Neural progenitor cell (in vitro differentiated cells): ENCODE measurements around the gene COL25A1. TPM values are rescaled to one million over a fixed set of nuclear protein-coding genes. Genes with fewer than 3 reads are reported as not detected.

Source experiments
- DNase-seq: peaks from one replicate; pipeline ENCODE4 v3.0.0-alpha.2; 2016; ENCODE audit warnings: low spot score
- H2AFZ ChIP-seq: fragments of 200-600 bp; sonication (generic); replicated peaks from 2 replicates; pipeline ENCODE4 v1.6.1; 2016; ENCODE audit warnings: antibody characterized with exemption
- H3F3A ChIP-seq: fragments of 200-600 bp; sonication (generic); 2 replicates; pipeline ENCODE4 v1.6.1; 2016; ENCODE audit warnings: antibody characterized with exemption, low read depth
- H3K27ac ChIP-seq: fragments of 200-600 bp; sonication (generic); 2 replicates; pipeline ENCODE4 v1.5.1; 2016; ENCODE audit warnings: mild to moderate bottlenecking
- H3K27me3 ChIP-seq: fragments of 200-600 bp; sonication (generic); 2 replicates; pipeline ENCODE4 v1.6.1; 2016; ENCODE audit warnings: mild to moderate bottlenecking, moderate library complexity
- H3K36me3 ChIP-seq: fragments of 200-600 bp; sonication (generic); 2 replicates; pipeline ENCODE4 v1.5.1; 2016
- H3K4me1 ChIP-seq: fragments of 200-600 bp; sonication (generic); 2 replicates; pipeline ENCODE4 v1.6.1; 2016; ENCODE audit warnings: mixed run types
- H3K4me2 ChIP-seq: fragments of 200-600 bp; sonication (generic); 2 replicates; pipeline ENCODE4 v1.6.1; 2016
- H3K4me3 ChIP-seq: fragments of 200-600 bp; sonication (generic); 2 replicates; pipeline ENCODE4 v1.5.1; 2016
- H3K79me2 ChIP-seq: fragments of 200-600 bp; sonication (generic); 2 replicates; pipeline ENCODE4 v1.6.1; 2016; ENCODE audit warnings: low read depth
- H3K9ac ChIP-seq: fragments of 200-600 bp; sonication (generic); 2 replicates; pipeline ENCODE4 v1.6.1; 2016
- H3K9me3 ChIP-seq: fragments of 200-600 bp; sonication (generic); 2 replicates; pipeline ENCODE4 v1.5.1; 2016; ENCODE audit warnings: low read depth
- H4K20me1 ChIP-seq: fragments of 200-600 bp; sonication (generic); 2 replicates; pipeline ENCODE4 v1.6.1; 2016; ENCODE audit warnings: low read depth
- H3K27ac Mint-ChIP-seq: 3 replicates; pipeline ENCODE4 v1.8.0; 2021; ENCODE audit warnings: mixed read lengths
- H3K27me3 Mint-ChIP-seq: 2 replicates; pipeline ENCODE4 v1.8.0; 2022; ENCODE audit warnings: low read depth, mild to moderate bottlenecking, inconsistent platforms, moderate library complexity, mixed read lengths; ENCODE audit not compliant: insufficient read depth
- H3K36me3 Mint-ChIP-seq: 3 replicates; pipeline ENCODE4 v1.8.0; 2021; ENCODE audit warnings: mixed read lengths
- H3K4me1 Mint-ChIP-seq: 3 replicates; pipeline ENCODE4 v1.8.0; 2021; ENCODE audit warnings: mixed read lengths
- H3K4me3 Mint-ChIP-seq: 3 replicates; pipeline ENCODE4 v1.8.0; 2021; ENCODE audit warnings: mild to moderate bottlenecking, moderate library complexity, mixed read lengths
- H3K9me3 Mint-ChIP-seq: 3 replicates; pipeline ENCODE4 v1.8.0; 2020; ENCODE audit warnings: mixed read lengths
- CTCF ChIP-seq: fragments of 200-600 bp; sonication (generic); IDR thresholded peaks from 2 replicates; pipeline ENCODE4 v1.5.1; 2017; ENCODE audit warnings: antibody characterized with exemption, mild to moderate bottlenecking
- EZH2 ChIP-seq: fragments of 200-600 bp; sonication (generic); IDR thresholded peaks from 2 replicates; pipeline ENCODE4 v1.6.1; 2017; ENCODE audit warnings: antibody characterized with exemption, mild to moderate bottlenecking, moderate library complexity
- EZH2phosphoT487 ChIP-seq: fragments of 200-600 bp; sonication (generic); IDR thresholded peaks from 2 replicates; pipeline ENCODE4 v1.6.1; 2017; ENCODE audit warnings: antibody characterized with exemption
- total RNA-seq: library from RNA; depleted of rRNA; stranded (reverse); fragments of >200 nt; gene quantifications from 2 replicates; pipeline ENCODE4 v1.2.3, GENCODE V29; 2015; ENCODE audit warnings: low replicate concordance

The COL25A1 gene
- total RNA-seq, 1 donor from 2014 or later = 1.3 TPM

GRCh38 chr4:109195646-109196045, 106.8 kb downstream of the COL25A1 start:
- Histone ChIP-seq H3K27me3 (no peaks in the 10 kb centered on the region), H3F3A (no peaks in the 10 kb centered on the region), H4K20me1 (no peaks in the 10 kb centered on the region), H3K4me3 (no peak overlapping the region), H3K9me3 (no peaks in the 10 kb centered on the region), H3K36me3 (no peaks in the 10 kb centered on the region), H3K9ac (no peak overlapping the region), H3K4me1 (no peaks in the 10 kb centered on the region), H3K4me2 (no peak overlapping the region), H3K27ac (no peak overlapping the region), H3K79me2 (no peaks in the 10 kb centered on the region), H2AFZ (no peak overlapping the region)
- H3K36me3 Mint-ChIP-seq = no peaks in the 10 kb centered on the region
- no peaks in the 10 kb centered on the region for H3K27me3 Mint-ChIP-seq
- TF ChIP-seq CTCF (no peak), EZH2phosphoT487 (no peak), EZH2 (no peak)
- no peaks in the 10 kb centered on the region for H3K4me1 Mint-ChIP-seq
- no peaks in the 10 kb centered on the region for H3K9me3 Mint-ChIP-seq
- no peak overlapping the region for H3K4me3 Mint-ChIP-seq
- H3K27ac Mint-ChIP-seq = no peak overlapping the region
- no peak for DNase-seq

GRCh38 chr4:109191216-109191615, 111.2 kb downstream of the COL25A1 start:
- no peak overlapping the region for H3K4me3 ChIP-seq
- Mint-ChIP-seq H3K9me3 (no peaks in the 10 kb centered on the region), H3K27ac (no peak overlapping the region), H3K27me3 (no peaks in the 10 kb centered on the region), H3K4me1 (no peaks in the 10 kb centered on the region), H3K36me3 (no peaks in the 10 kb centered on the region), H3K4me3 (no peak overlapping the region)
- H3K9ac ChIP-seq = no peak overlapping the region
- peaks cover 2% of the 10 kb centered on the region for H3K4me1 ChIP-seq
- no peak for DNase-seq
- no peaks in the 10 kb centered on the region for H3F3A ChIP-seq
- no peaks in the 10 kb centered on the region for H4K20me1 ChIP-seq
- no peaks in the 10 kb centered on the region for H3K9me3 ChIP-seq
- no peaks in the 10 kb centered on the region for H3K27me3 ChIP-seq
- TF ChIP-seq EZH2phosphoT487 (no peak), EZH2 (no peak), CTCF (no peak)
- H3K4me2 ChIP-seq = no peak overlapping the region
- H2AFZ ChIP-seq = no peak overlapping the region
- no peaks in the 10 kb centered on the region for H3K36me3 ChIP-seq
- no peaks in the 10 kb centered on the region for H3K79me2 ChIP-seq
- no peak overlapping the region for H3K27ac ChIP-seq

- Histone ChIP-seq H3K9ac (no peak overlapping the region), H3K4me1 (peaks cover 11% of the 10 kb centered on the region), H3K79me2 (no peaks in the 10 kb centered on the region), H4K20me1 (no peaks in the 10 kb centered on the region), H3K9me3 (no peaks in the 10 kb centered on the region), H3K4me2 (no peak overlapping the region), H3K27ac (no peak overlapping the region), H2AFZ (no peak overlapping the region), H3K36me3 (no peaks in the 10 kb centered on the region), H3K27me3 (no peaks in the 10 kb centered on the region), H3K4me3 (no peak overlapping the region), H3F3A (no peaks in the 10 kb centered on the region)
- Mint-ChIP-seq H3K36me3 (no peaks in the 10 kb centered on the region), H3K27me3 (peaks cover 2% of the 10 kb centered on the region), H3K4me1 (peaks cover 30% of the 10 kb centered on the region), H3K9me3 (peaks cover 5% of the 10 kb centered on the region), H3K27ac (no peak overlapping the region), H3K4me3 (no peak overlapping the region)
- no peak for TF ChIP-seq EZH2phosphoT487
- no peak for TF ChIP-seq EZH2
- no peak for TF ChIP-seq CTCF
- no peak for DNase-seq
These were observed 116.0 kb downstream of the COL25A1 start for GRCh38 chr4:109186458-109186945.
